HG03469 (cell line): ENCODE measurements around the gene AXIN2.
"Not testable (repeated sequence)": the region's sequence is repeated elsewhere in the genome, so short reads cannot be mapped to it uniquely, and the experiment has no call there.

ENCODE experiments used
- ATAC-seq: cut with Tn5 transposase; IDR thresholded peaks from one replicate; pipeline ENCODE4 v1.9.1; 2021; ENCODE audit warnings: mild to moderate bottlenecking, moderate library complexity, moderate number of reproducible peaks; ENCODE audit not compliant: unreplicated experiment

AXIN2 gene

DNA sequence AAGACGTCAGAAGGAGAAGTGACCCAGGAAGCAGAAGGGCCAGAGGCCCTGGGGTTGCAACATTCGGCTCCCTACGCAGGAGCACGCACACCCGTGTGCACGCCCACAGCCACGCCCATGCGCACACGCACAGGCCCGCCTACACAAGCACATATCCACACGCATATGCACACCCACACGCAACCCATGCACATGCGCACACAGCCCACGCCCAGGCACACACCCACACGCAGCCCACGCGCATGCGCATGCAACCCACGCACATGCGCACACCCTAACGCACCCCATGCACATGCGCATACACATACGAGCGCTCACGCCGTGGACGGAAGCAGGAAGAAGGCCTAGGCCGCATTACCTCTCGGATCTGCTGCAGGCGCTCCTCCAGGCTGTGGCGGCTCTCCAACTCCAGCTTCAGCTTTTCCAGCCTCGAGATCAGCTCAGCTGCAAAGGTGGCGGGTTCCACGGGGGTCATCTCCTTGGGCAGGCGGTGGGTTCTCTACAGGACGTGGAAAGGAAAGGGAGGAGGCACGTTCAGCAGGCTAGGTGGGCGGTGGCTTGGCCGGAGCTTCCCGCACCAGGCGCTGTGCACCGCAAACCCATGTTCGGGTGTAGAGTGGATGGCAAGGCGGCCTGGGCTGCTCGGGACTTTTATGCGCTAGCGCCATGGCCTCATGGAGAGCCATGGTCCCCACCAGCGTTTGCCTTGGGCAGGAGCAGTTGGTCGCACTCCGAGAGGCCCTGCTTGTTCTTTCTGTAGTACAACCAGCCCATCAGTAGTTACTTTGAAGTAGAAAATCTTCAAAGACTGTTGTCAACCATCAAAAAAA lies 23.4 kb downstream of the AXIN2 start:
- ATAC-seq = no peak

DNA sequence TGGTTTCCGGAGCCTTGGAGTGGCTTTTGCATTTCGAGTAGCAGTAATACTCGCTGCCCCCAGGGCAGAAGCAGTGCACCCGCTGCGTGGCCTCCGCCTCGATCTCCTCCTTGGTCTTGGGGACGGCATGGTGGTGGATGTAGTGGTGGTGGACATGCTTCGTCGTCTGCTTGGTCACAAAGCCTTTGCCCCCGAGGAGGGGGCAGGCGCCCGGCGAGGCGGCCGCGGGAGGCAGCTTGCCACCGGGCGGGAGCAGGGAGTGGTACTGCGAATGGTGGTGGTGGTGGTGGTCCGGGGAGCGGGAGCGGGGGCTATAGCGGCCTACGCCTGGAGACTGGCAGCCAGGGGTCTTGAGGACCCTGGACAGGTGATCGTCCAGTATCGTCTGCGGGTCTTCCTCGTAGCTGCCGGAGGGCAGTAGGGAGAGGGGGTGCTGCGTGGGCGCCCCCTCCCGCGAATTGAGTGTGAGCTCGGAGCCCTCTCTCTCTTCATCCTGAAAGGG lies 24.1 kb downstream of the AXIN2 start:
- ATAC-seq = no peak

DNA sequence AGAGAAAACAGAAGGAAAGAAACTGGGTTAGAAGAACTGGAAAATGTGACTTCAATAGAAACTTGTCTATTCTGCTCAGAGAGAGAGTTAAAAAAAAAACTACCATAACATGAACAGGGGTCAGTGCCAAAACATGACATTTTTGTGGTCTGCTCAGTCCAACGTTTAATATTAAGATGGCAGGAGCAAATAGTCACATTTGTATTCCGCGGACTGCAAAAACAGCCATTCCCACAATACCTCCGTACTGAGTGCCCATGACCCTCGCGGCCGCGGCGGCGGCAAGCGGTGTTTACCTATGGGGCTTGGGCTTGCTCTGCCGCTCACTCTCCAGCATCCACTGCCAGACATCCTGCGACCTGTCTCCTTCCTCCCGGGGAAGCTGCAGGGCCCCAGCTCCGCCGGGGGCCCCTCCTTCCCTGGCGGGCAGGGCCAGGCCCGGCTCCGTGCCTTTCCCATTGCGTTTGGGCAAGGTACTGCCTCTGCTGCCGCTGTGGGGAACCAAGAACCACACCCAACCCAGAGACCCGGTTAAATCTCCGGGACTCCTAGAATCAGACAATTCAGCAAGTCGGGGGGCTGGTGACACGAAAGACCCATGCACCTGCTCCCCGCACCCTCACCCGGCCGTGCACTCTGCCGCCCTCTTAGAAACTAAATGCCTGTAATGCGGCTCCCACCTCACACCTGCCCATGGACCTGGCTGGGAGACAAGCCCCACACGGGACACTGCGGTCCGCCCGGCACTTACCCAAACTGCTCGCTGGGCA lies 24.7 kb downstream of the AXIN2 start:
- ATAC-seq = no peak

DNA sequence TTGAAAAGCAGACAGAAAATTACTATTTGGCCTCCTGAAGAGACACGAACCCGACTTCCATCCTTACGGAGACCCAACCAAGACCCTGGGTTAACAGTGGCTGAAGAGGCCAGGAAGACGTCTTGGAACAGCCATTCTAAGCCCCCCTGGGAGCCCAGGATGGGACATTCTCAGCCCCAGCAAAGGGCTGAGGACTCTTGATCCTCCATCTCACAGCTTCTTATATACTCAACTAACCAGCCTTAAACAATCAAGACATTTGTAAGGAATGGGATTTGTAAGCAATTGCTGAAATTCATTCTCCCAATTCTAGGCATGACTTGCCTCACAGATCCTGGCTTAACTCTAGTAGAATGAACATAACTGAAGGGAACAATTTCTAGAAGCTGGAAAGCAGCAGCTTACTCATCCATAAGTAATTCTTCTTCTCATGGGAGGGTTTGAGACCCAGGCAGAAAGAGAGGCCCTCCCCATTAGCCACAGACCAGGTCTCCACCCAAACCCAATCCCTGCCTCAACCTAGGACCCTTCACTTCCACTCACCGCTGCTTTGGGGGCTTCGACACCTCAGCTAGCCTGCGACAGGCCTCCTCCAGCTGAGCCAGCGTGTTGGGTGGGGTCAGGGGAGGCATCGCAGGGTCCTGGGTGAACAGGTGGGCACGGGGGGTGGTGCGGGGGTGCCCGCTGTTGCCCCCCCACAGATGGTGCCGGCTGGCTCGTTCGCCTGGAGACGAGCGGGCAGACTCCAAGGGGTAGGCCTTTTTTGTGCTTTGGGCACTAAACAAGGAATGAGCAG lies 25.5 kb downstream of the AXIN2 start:
- ATAC-seq = no peak

DNA sequence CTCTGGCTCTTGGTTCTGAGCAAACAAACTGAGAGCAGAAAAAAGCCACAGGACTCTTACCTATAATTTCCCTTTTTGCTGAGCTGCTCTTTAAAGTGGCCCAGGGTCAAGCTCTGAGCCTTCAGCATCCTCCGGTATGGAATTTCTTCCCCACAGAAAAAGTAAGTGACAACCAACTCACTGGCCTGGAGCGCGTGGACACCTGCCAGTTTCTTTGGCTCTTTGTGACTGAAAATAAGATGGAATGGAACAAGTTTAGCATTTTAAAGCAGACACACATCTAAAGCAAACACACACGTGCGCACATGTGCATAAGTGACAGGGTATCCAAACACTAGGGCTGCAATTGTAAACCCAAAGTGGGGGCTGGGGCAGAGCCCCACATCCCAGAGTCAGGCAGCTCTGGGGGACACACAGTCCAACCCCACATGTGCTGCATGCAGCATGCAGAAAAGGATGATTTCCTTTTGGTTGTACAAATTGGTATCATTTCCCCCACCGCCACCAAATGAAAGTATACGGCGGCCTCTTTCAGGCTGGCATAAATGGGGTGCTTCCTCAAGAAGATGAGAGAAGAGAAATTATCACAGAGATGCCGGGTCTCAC lies 27.5 kb downstream of the AXIN2 start:
- ATAC-seq = no peak

DNA sequence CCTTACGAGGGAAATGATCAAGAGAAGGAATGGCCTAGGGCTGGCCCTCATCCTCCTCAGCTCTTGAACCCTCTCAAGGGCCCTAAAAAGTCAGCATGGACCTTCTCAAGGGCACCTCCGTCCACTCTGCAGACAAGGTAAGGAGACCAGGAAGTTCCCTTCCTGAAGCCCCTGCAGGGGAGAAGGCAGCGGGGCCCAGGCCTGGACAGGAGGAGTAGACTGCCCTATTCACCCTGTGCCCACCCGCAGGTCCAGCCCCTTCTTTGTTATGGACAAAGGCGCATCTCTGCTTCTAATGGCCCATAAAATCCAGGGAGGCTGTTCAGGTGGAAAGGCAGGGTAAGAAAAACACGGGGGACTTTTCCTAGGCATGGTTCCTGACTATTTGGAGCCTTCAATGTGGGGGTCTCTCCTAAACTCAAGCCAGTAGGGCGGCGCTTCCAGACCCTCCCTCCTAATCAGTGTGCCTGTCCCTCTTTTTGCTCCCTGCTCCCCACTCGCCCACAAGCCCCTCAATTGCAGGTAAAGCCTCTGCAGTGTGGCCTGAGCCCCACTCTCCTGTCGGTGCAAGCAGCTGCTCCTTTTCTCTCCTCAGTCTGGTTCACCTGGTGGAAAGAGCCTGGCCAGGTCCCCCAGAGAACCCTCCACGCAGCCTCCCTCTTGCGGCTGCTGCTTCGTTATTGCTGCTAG lies 28.2 kb downstream of the AXIN2 start:
- ATAC-seq = no peak

DNA sequence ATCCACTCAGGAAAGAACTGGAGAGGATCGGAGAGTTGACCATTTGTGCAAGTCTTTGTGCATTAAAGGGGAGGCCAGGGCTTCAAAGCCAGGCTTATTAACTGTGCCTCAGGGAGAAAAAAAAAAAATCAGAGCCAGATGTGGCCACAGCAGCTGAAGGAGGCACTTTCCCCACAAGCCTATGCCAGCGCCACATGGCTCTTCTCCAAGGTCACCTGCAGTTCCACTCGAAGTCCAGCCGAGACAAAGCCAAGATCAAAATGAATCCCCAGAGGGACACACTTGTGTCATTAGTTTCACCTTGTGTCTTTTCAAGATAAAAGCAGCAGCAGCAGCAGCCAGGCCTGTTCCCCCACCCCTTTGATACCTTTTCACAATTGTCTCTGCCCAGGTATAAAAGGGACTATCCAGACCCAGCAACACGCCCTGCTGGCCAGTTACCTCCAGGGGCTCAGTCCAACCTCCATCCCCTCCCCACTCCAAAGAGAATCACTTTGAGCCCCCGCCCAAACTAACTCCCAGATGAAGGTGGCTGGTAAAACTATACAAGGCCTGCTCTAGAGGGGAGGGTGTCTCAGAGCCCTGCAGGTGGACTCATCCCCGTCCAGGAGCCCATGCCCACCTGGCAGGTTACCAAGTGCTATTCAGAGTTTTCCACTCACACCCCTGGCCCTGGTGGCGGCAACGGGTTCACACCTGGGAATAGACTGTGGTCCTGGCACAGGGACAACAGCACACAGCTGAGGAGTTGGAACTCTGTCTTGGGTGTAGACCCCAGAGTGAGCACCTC lies 29.2 kb downstream of the AXIN2 start:
- ATAC-seq = no peak

DNA sequence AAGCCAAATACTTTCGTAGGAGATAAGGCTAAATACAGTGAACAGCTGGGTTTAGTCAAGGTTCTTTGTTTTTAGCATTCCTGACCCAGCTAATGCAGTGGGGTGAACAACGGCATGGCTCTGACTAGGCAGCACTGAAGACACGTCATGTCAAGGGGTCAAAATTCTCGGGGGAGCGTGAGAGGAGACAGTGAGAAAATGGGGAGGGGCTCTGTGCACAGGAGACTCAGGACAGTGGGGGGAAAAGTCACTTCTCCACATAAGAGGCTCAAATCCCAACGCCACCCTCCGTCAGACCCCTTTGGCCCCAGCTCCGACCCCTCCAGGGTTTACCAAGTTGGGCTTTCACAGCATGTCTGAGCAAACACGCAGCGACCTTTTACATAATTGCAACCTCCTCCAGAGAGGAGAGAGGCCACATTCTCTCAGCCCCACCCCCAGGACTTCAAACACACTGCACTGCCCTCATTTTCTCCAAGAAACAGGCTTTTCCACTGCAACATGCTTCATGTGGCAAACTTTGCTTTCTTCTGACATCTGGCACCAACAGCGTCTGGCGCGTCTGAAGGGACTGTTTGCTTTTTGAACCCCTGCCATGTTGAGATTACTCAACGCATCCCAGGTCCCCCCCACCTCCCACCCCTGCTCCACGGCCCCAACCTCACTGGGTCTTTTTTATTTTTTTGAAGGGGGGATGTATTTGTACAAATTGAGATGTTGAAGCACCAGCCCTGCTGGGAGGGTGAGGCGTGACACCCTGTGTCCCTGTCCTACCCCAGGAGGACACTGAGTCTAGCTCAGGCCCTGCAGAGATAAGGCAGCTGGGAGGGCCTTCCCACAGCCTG lies 30.0 kb downstream of the AXIN2 start:
- no peak for ATAC-seq

DNA sequence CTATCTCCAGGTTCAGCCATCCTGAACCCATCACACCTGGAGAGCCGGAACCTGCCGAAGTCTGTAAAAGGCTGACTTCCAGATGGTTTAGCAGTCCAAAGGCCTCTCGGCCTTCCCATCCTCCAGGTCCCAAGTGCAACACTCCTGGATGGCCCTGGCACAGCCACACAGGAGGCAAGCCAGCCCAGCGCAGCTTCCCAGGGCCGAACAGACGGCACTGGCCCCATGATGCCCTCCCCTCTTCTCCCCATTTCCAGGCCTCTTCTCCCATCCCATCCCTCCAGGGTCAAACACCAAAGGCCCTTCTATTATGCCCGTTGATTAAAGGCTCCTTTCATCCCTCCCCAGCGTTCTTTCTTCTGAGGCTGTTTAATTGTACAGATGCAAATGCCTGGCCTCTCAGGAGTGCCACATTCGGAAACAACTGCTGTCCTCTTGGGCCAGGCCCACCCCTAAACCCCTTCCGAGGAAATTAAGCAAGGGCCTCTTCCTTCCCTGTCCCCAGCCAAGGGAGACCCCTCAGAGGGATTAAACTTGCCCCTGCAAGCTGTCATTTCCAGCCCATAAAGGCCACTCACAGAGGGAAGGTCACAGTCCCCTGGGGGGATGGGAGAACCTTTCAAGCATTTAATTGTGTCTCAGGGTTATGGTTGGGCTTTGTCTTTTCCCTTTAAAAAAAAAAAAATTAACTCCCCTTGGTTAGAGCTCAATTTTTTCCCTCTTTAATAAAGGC lies 30.8 kb downstream of the AXIN2 start:
- ATAC-seq = no peak

DNA sequence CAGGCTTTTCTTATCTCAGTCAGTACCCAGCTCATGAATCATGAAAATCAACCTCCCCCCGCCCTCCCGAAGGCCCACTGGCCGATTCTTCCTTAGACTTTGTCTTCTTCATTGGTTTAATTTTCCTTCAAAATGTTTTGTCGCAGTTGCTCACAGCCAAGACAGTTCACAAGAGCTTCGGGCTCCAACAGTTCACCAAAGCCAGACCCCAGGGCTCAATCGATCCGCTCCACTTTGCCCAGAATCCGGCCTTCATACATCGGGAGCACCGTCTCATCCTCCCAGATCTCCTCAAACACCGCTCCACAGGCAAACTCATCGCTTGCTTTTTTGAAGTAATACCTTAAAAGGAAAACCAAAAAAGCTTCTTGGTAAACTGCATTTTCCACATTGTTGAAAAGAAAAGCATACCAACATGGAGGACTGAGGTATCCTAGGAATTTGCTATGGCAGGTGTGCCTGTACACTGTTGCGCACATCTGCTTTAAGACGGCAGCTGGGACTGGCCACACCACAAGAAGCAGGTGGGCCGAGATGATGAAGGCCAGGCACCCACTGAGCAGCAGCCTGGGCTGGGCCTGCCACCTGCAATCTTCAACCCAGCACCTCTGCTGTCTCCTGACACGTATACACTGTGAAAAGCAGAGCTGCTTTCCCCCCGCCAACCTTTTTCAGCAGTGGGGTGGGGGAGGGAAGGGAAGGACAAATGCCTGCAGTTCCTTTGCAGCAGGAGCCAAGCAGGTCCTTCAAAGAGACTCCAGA lies 31.5 kb downstream of the AXIN2 start:
- no peak for ATAC-seq

DNA sequence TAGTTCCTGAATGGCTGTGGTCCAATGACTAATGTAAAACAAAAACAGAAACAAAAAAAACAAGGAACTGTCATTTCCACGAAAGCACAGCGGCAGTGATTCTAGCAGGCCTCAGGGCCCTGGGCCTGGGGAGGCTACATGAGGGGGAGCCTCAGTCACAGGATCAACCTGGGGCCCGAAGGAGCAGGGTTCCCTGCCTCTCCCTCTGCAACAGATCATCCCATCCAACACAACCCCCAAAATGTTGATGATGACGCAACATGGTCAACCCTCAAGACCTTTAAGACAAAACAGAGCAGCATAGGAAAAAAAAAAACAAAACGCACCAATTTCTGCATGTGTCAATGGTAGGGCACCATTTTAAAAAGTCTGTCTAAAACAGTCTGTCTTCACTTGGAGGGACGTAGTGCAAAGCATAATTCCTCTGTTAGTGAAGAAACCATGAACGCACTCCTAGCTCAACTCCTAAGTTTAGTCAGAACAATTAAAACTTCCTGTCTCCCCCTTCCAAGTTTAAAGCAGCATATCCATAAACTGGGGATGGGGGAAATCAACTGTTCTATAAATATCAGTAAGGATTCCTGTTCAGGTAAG lies 32.3 kb downstream of the AXIN2 start:
- no peak for ATAC-seq

DNA sequence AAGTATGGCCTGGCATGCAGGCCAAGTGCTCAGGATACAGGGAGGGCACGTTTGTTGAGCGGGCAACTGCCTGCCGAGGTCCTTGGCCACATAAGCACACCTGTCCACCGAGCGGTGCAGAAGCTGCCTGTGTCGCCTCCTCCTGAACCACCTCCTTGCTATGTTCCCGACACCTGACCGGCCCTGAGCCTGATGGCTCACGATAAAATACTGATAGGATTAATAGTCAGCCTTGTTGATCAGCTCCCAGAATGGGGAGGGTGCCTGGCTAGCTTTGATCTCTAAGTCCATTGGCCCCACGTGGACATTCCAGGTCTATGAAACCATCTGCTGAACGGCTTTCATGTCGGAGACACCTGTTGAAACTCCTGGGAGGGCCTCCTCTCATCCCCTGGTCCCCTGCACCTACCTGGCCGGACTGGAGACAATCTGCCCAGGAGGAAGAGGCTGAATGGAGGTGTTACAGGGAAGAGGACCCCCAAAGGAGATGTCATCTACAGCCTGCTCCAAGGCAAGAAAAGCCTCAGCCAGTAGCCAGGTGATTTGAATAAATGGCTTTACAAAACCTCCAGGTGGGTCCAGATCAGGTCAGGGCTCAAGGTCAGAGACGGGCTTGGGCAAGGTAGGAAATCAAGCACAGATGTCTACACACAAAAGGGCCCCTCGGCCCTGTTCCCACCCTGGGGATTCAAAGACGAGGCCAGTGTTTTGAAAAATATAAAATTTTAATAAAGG lies 33.4 kb downstream of the AXIN2 start:
- no peak for ATAC-seq

DNA sequence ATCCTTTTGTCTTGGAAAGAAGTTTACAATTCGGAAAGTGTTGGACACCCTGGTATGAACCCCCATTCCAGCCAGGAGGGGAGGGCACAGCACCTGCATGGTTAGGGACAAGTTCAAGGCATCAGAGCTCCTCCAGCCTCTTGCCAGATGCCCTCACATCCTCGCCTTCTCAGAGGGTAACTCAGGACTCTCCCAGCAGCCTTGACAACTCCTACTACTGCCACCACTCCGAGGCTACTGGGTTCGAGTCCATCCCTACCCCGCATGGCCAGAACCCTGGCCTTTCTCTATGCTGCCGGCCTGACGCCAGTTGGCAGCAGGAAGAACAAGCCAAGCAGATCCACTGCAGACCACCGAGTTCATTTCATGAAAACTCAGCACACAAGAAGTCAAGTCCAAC lies 34.1 kb downstream of the AXIN2 start:
- no peak for ATAC-seq

DNA sequence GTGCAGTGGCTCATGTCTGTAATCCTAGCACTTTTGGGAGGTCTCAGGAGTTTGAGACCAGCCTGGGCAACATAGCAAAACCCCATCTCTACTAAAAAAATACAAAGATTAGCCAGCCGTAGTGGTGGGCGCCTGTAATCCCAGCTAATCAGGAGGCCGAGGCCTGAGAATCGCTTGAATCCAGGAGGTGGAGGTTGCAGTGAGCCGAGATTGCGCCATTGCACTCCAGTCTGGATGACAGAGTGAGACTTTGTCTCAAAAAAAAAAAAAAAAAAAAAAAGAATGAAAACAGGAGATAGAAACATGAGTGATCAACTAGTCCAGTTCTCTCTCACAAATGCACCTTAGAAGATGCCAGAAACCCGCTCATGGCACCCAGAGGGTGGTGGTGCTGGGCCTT lies 34.6 kb downstream of the AXIN2 start:
- ATAC-seq = not testable (repeated sequence)

DNA sequence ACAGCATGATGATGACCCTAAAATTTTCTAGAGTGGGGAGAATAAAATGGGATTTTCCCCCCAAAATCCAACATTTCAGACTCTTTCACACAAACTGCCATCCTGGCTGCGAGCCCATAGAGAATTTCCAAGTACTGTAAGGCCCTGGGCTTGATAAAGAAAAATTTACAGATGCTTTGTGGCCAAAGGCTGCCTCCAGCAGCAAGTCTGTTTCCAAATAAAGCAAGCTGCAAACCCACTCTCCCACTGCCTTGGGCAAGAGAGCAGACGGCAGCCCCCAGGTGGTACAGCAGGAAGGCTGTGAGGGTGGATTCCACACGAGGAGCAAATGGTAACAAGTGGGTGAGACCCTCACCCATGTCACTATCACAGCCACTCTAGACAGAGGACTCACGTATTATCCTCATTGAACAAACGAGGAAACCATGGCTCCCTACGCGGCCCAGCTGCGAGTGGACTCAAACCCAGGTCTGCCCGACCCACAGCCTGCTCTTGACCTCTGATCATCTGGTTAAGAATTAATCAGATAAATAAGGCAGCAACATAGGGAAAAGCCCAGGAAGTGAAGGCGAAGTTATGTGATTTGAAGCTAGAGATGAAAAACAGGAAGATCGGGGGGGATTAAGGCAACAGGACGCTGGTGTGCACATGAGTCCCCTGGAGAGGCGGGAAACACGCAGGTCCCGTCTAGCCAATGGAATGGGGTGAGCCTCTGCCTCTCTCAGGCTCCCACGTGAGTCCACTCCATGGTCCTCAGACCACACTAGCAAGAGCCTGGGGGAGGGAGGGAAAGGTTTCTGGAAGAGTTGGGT lies 37.4 kb downstream of the AXIN2 start:
- no peak for ATAC-seq
